Duodenal mucosa (tissue), 2 donors: ENCODE results near the gene LSG1.
"Not testable (repeated sequence)": the region's sequence is repeated elsewhere in the genome, so short reads cannot be mapped to it uniquely, and the experiment has no call there.

Source experiments
- H3K27ac ChIP-seq: one replicate; pipeline ENCODE4 v1.7.0; 2013; ENCODE audit warnings: low read depth, low read length
- H3K27me3 ChIP-seq, 2 donors: one replicate each; pipeline ENCODE4 v1.7.0; 2013; ENCODE audit warnings: low read length in 2 of 2, control low read depth in 1 of 2; ENCODE audit not compliant: insufficient read depth in 2 of 2, control insufficient read depth in 1 of 2
- H3K36me3 ChIP-seq, 2 donors: one replicate each; pipeline ENCODE4 v1.7.0; 2013; ENCODE audit warnings: low read length in 2 of 2, control low read depth in 1 of 2; ENCODE audit not compliant: insufficient read depth in 2 of 2, control insufficient read depth in 1 of 2
- H3K4me1 ChIP-seq, 2 donors: one replicate each; pipeline ENCODE4 v1.7.0; 2013; ENCODE audit warnings: low read length in 2 of 2, control low read depth in 1 of 2; ENCODE audit not compliant: insufficient read depth in 2 of 2, control insufficient read depth in 1 of 2
- H3K4me3 ChIP-seq, 2 donors: one replicate each; pipeline ENCODE4 v1.7.0; 2013; ENCODE audit warnings: low read length in 2 of 2, low read depth in 1 of 2
- H3K9ac ChIP-seq, 2 donors: one replicate each; pipeline ENCODE4 v1.7.0; 2013; ENCODE audit warnings: low read length in 2 of 2, low read depth in 1 of 2
- H3K9me3 ChIP-seq, 2 donors: one replicate each; pipeline ENCODE4 v1.7.0; 2013; ENCODE audit warnings: low read length in 2 of 2, control low read depth in 1 of 2; ENCODE audit not compliant: control insufficient read depth in 1 of 2

The LSG1 gene

GRCh38 chr3:194637066-194637465 lies 34.9 kb downstream of the LSG1 start:
- no peaks in the 10 kb centered on the region for H3K9me3 ChIP-seq
- no peak overlapping the region for H3K4me3 ChIP-seq
- no peak overlapping the region for H3K9ac ChIP-seq
- H3K4me1 ChIP-seq: peaks cover 0 to 7% of the 10 kb centered on the region in 2 donors
- H3K27me3 ChIP-seq: no peaks in the 10 kb centered on the region
- H3K36me3 ChIP-seq: peaks cover 3 to 19% of the 10 kb centered on the region in 2 donors
- no peak overlapping the region for H3K27ac ChIP-seq

GRCh38 chr3:194633349-194634004 lies 38.5 kb downstream of the LSG1 start, which contains the start of gene TMEM44:
TMEM44 (minus strand) TSS chr3:194633419; CDS start chr3:194633215, 204 bp downstream.
- peak within 1 kb of the TSS; percentile 60 to 65 for H3K9ac ChIP-seq
- H3K9me3 ChIP-seq: no peaks in the 10 kb centered on the region
- H3K36me3 ChIP-seq: peaks cover 0 to 4% of the 10 kb centered on the region in 2 donors
- no peaks in the 10 kb centered on the region for H3K27me3 ChIP-seq
- H3K27ac ChIP-seq: peak within 1 kb of the TSS; percentile 63
- H3K4me3 ChIP-seq: peak within 1 kb of the TSS; percentile 81 to 82
- H3K4me1 ChIP-seq: peaks cover 0 to 7% of the 10 kb centered on the region in 2 donors

DNA sequence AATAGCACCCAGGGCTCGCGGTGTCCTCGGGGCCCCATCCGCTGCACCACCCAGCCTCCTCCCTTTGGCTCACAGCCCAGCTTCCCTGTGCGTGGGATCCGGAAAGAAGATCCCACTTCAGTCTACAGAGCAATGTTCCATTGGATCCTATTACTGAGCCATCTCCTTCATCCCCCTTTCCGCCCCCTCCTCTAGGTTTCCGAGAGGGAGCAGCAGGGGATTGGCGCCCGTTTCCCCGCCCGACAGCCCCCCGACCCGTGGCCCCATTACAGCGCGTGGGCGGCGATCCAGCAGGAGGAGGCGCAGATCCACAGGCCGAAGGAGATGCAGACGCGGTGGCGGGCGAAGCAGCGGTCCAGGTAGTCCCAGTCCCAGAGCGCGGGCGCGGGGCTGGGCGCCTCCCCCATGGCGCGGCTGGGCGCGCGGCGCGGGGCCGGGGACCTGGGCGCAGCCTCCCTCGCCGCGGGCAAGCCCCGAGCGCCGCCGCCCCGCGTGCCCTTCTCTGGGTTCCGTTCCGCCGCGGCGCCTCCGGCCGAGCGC lies 39.1 kb downstream of the LSG1 start:
- H3K4me1 ChIP-seq: peaks cover 0 to 7% of the 10 kb centered on the region in 2 donors
- peak overlapping the region in 1 of 2 donors; percentile 65 for H3K9ac ChIP-seq
- H3K9me3 ChIP-seq: no peaks in the 10 kb centered on the region
- H3K27me3 ChIP-seq: no peaks in the 10 kb centered on the region
- H3K36me3 ChIP-seq: peaks cover 5 to 8% of the 10 kb centered on the region in 2 donors
- no peak overlapping the region for H3K27ac ChIP-seq
- H3K4me3 ChIP-seq: peak overlapping the region; percentile 81 to 82

- H3K9ac ChIP-seq: peak overlapping the region in 1 of 2 donors; percentile 65
- H3K4me3 ChIP-seq: peak overlapping the region; percentile 81 to 82
- H3K27ac ChIP-seq: no peak overlapping the region
- peaks cover 0 to 7% of the 10 kb centered on the region in 2 donors for H3K4me1 ChIP-seq
- H3K27me3 ChIP-seq: no peaks in the 10 kb centered on the region
- H3K36me3 ChIP-seq: peaks cover 6 to 11% of the 10 kb centered on the region in 2 donors
- no peaks in the 10 kb centered on the region for H3K9me3 ChIP-seq
Observed at GRCh38 chr3:194632226-194632808, 39.7 kb downstream of the LSG1 start.

GRCh38 chr3:194631696-194632095 lies 40.3 kb downstream of the LSG1 start:
- H3K36me3 ChIP-seq: peaks cover 6 to 11% of the 10 kb centered on the region in 2 donors
- no peak overlapping the region for H3K9ac ChIP-seq
- no peaks in the 10 kb centered on the region for H3K9me3 ChIP-seq
- H3K4me3 ChIP-seq: no peak overlapping the region
- no peak overlapping the region for H3K27ac ChIP-seq
- H3K27me3 ChIP-seq: no peaks in the 10 kb centered on the region
- peaks cover 0 to 7% of the 10 kb centered on the region in 2 donors for H3K4me1 ChIP-seq

DNA sequence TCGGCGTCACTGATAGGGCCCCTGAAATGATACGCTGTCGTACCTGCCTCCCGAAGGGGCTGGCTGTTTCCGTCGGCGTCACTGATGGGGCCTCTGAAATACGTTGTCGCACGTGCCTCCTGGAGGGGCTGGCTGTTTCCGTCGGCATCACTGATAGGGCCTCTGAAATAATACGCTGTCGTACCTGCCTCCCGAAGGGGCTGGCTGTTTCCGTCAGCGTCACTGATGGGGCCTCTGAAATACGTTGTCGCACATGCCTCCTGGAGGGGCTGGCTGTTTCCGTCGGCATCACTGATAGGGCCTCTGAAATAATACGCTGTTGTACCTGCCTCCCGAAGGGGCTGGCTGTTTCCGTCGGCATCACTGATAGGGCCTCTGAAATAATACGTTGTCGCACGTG lies 41.3 kb downstream of the LSG1 start:
- not testable (repeated sequence) for H3K27me3 ChIP-seq, H3K9me3 ChIP-seq, H3K9ac ChIP-seq, H3K4me3 ChIP-seq, H3K27ac ChIP-seq, H3K4me1 ChIP-seq
- H3K36me3 ChIP-seq: peaks cover 6 to 18% of the 10 kb centered on the region in 2 donors

DNA sequence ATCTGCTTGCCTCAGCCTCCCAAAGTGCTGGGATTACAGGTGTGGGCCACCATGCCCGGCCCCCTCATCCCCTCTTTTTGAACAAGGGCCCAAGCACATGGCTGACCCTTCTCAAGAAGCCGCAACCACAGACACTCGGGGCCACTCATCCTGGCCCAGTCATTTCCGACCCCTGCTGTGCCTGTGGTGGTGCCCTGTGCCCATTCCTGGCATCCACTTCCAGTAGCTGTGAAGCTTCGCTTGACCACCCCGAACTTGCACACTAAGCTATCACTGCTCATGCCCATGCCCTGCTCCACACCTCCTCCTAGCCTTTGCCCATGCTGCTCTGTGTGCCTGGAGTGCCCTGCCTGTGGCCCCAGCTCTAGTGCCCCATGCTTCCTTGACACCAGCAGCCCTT lies 47.0 kb downstream of the LSG1 start:
- H3K4me1 ChIP-seq: no peaks in the 10 kb centered on the region
- H3K9ac ChIP-seq: no peak overlapping the region
- no peaks in the 10 kb centered on the region for H3K9me3 ChIP-seq
- no peaks in the 10 kb centered on the region for H3K27me3 ChIP-seq
- no peak overlapping the region for H3K4me3 ChIP-seq
- H3K36me3 ChIP-seq: peaks cover 6 to 15% of the 10 kb centered on the region in 2 donors
- no peak overlapping the region for H3K27ac ChIP-seq

DNA sequence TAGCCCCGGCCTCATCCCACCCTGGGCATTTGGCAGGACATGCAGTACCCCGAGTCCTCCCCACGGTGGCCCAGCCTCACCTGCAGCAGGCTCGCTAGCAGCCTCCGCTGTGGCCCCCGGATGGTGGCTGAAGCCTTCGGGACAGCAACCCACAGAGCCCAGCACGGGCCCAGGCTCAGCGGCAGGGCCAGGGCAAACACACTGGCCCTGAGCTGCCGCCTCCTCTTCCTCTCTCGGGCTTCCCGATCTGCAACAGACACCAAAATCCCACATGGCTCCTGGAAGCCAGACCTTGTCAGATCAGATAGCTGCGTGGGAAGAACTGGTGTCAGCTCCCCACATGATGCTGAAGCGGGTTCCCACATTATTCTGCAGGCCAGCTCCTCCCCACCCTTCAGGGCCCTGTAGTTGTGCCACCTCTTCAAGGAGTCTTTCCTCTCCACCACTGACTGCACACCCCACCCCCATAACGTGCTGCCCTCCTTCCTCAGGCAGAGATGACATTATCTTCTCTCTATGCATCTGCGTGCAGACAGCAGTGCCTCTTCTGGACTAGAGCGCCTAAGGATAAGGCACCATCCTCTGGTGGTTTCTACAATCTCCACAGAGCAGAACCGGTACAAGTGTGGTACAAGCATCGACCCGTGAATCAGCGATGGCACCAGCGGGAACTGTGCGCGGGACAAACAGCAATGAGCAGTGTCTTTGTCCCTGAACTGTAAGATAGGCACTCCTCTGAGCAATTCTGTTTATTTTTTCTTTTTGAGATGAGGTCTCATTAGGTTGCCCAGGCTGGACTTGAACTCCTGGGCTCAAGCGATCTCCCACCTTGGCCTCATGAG lies 48.3 kb downstream of the LSG1 start:
- H3K4me1 ChIP-seq: no peaks in the 10 kb centered on the region
- no peak overlapping the region for H3K27ac ChIP-seq
- H3K4me3 ChIP-seq: no peak overlapping the region
- H3K9me3 ChIP-seq: no peaks in the 10 kb centered on the region
- peaks cover 6 to 15% of the 10 kb centered on the region in 2 donors for H3K36me3 ChIP-seq
- H3K27me3 ChIP-seq: no peaks in the 10 kb centered on the region
- H3K9ac ChIP-seq: no peak overlapping the region

DNA sequence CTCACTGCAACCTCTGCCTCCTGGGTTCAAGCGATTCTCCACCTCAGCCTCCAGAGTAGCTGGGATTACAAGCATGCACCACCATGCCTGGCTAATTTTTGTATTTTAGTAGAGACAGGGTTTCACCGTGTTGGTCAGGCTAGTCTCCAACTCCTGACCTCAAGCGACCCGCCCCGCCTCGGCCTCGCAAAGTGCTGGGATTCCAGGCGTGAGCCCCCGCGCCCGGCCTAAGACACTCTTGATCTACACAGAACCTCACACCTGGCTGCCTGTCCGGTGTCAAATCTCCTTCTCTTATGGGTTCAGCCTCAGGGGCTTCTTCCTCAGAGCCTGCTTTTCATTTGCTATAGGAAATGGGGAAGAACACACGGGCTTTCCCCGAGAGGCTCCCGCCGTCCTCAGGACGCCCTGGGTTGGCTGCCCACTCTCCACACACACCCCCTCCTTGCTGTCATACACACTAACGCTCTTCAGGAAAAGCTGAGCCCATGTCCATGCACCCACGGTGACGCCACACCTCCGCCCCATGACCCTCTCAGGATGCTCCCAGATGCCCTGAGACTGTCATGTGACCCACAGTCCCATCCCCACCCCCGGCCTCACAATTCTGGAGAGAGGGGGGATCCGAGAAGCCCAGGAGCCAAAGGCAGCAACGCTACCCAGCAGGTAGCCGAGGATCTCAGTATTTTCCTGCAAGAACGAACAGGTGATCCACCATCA lies 49.2 kb downstream of the LSG1 start:
- H3K4me1 ChIP-seq: no peaks in the 10 kb centered on the region
- H3K27ac ChIP-seq: no peak overlapping the region
- H3K4me3 ChIP-seq: no peak overlapping the region
- no peak overlapping the region for H3K9ac ChIP-seq
- H3K36me3 ChIP-seq: peaks cover 0 to 10% of the 10 kb centered on the region in 2 donors
- H3K9me3 ChIP-seq: no peaks in the 10 kb centered on the region
- H3K27me3 ChIP-seq: no peaks in the 10 kb centered on the region
